ENCODE data around the gene GRIK1.

GRIK1 gene

DNA sequence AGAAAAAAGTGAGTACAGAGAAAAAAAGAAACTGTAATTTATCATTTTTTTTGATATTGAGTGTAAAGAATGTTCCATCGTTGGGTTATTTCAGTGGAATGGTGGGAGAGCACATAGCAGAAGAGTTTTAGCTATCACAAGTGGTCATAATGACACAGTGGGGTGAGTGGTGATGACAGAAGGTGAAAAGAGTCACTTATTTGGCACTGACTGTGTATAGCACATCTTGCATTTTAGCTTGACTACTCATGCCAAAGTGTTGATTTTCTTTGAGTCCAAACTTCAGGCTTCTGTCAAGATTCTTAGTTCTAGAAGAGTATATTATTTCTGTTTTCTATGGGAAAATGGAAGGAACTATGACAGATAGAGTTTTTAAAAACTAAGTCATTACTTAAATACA is 261.2 kb downstream of the GRIK1 start:
- in situ Hi-C loops (cut with MboI; ENCODE audit: low sequenced_read_pairs): no loop called here

- in situ Hi-C loops (cut with MboI; ENCODE audit: low sequenced_read_pairs): no loop called here
Measured at GRCh38 chr21:29677326-29677725, 262.5 kb downstream of the GRIK1 start.

GRCh38 chr21:29676395-29676794 is 263.4 kb downstream of the GRIK1 start:
- in situ Hi-C loops (cut with MboI; ENCODE audit: low sequenced_read_pairs): no loop called here

DNA sequence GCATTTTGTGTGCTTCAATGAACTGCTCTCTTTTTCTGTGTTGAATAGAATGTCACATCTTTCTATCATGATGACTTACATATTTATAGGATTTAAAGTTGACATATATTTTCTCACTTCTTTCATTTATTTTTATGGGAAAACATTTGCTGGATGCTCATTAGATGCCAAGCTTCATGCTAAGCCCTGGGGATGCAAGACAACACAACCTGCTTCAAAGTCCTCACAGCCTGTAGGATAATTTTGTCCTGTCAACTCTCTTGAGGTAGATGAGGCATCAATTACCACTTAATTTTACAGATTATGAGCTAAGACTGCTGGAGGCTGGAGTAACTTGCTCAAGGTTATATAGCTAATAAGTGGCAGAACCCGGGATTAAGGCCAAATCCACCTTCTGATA is 264.3 kb downstream of the GRIK1 start:
- in situ Hi-C loops (cut with MboI; ENCODE audit: low sequenced_read_pairs): no loop called here

DNA sequence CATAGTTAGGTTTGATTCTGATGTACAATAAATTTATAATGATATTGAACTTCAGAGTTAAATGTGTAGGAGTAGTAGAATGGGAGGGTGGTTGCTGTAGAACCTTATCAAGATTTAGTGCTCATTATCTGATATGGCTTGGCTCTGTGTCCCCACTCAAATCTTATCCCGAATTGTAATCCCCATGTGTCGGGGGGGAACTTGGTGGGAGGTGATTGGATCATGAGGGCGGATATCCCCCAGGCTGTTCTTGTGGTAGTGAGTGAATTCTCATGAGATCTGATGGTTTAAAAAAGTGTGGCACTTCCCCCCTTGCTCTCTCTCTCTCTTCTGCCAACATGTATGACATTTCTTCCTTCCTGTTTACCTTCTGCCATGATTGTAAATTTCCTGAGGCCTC is 265.5 kb downstream of the GRIK1 start:
- in situ Hi-C loops (cut with MboI; ENCODE audit: low sequenced_read_pairs): no loop called here

GRCh38 chr21:29673096-29673610 is 266.6 kb downstream of the GRIK1 start:
- in situ Hi-C loops (cut with MboI; ENCODE audit: low sequenced_read_pairs): no loop called here

- in situ Hi-C loops (cut with MboI; ENCODE audit: low sequenced_read_pairs): no loop called here
Measured at GRCh38 chr21:29671728-29672127, 268.1 kb downstream of the GRIK1 start.

DNA sequence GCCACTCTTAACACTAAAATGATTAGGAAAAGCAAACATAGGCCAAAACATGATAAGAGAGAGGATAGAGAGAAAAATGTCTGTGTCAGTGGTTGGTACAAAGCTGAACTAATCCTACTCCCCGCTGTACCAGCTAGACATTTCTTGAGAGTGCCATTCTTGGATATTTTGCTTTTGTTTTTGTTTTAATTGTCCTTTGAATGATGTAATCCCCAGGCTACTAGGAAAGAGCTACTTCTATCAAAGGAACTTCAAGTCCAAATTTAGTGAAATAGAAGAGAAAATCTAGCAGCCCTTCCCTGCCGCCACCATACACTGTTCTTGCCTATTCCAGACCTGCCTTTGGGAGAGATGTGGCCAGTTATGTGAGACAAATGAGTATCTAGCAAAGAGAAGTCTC is 269.6 kb downstream of the GRIK1 start:
- in situ Hi-C loops (cut with MboI; ENCODE audit: low sequenced_read_pairs): no loop called here

DNA sequence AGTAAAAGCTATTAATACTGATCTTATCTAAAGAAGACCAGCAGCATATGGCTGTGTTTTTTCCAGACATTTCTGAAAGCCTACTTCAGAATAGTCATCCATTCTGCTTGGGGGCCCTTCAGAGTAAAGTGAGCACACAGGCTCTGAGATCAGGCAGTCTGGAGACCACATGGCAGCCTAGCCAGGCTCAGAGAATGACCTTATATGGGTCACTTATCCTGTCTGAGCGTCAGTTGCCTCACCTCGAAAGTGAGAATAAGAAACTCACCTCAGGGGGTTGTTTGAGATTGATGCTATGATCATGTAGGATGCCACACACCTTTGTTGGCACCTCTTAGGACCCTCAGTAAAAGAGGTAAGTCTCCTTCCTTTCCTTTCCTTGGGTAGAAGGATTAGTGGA is 270.4 kb downstream of the GRIK1 start:
- in situ Hi-C loops (cut with MboI; ENCODE audit: low sequenced_read_pairs): no loop called here

GRCh38 chr21:29667651-29668050 is 272.1 kb downstream of the GRIK1 start:
- in situ Hi-C loops (cut with MboI; ENCODE audit: low sequenced_read_pairs): no loop called here

GRCh38 chr21:29664615-29665014 is 275.2 kb downstream of the GRIK1 start:
- in situ Hi-C loops (cut with MboI; ENCODE audit: low sequenced_read_pairs): no loop called here

- in situ Hi-C loops (cut with MboI; ENCODE audit: low sequenced_read_pairs): no loop called here
Measured at GRCh38 chr21:29661672-29662442, 277.9 kb downstream of the GRIK1 start.

GRCh38 chr21:29660047-29660720 is 279.6 kb downstream of the GRIK1 start:
- in situ Hi-C loops (cut with MboI; ENCODE audit: low sequenced_read_pairs): no loop called here

DNA sequence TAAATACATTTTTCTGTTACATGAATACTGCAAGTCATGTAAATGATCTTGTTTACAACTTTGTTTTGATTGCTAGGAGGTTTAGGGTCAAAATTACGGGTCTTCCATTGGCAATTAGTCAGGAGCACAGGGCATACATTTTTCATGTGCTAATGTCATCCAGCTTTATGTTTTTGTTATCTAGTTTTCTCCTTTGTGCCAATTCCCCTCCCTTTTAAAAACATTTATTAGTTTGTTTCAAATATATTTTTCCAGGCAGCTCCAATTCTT is 280.9 kb downstream of the GRIK1 start:
- in situ Hi-C loops (cut with MboI; ENCODE audit: low sequenced_read_pairs): no loop called here

- in situ Hi-C loops (cut with MboI; ENCODE audit: low sequenced_read_pairs): no loop called here
Measured at GRCh38 chr21:29658177-29658933, 281.4 kb downstream of the GRIK1 start.

GRCh38 chr21:29657240-29657989 is 282.4 kb downstream of the GRIK1 start:
- in situ Hi-C loops (cut with MboI; ENCODE audit: low sequenced_read_pairs): no loop called here

DNA sequence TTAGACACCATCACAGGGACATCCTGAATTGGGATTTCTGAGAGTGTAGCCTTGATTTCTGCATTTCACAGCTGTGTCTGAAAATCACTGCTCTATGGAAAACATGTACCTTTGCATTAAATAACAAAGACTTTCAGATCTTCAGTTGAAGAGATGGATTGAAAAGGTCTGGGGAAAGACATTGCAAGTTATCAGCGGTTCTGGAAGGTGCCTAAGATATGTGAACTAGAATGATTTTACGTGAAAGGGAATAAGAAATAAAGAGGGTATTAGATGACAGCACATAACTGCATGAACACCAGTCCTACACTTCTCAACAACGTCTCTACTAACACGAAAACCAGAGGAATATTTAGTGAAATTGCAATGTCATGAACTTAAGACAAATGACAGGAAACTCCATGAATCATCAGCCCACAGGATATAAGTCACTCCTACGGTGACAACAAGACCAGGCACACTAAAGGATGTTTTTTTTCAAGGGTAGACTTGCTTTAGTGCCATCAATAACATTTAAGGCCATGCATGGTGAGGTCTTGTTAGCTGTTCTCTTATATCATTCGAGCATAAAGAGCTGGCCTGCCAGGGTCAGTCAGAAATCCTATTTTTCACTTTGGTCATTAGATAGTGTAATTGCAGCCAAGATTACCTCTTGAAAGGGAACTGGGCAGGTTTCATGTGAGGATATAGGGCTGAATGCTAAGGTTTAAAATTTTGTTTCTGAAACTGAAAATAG is 283.1 kb downstream of the GRIK1 start:
- in situ Hi-C loops (cut with MboI; ENCODE audit: low sequenced_read_pairs): no loop called here

DNA sequence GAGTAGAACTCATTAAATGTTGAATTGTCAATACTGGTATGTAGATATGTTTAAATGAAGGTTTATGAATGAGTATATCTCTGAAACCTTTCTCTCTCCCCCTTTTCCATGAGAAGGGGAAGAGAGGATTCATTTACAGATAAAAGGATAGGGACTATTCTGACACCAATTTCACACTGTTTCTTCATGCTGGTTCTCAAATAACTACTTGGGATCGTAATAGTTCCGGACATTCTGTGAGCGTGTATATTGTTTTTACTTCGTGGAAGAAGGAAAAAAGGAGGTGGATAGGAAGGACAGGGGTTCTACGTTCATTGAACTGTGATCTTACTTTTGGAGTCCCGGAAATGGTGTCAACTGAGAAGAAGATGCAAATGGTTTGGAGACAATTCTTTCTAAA is 284.2 kb downstream of the GRIK1 start:
- in situ Hi-C loops (cut with MboI; ENCODE audit: low sequenced_read_pairs): no loop called here

DNA sequence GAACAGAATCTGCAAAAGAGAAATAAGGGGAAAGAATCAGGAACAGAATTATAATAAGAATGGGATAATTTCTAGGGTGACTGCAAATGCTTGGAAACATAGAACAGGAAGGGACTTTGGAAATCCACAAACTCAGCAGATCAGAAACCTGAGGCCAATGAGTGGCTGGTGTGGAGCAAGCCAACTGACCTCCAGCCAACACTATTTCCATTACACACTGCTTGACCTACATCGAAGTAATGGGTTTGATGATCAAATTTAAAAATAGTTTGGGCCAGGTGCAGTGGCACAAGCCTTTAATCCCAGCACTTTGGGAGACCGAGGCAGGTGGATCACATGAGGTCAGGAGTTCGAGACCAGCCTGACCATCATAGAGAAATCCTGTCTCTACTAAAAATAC is 284.9 kb downstream of the GRIK1 start:
- in situ Hi-C loops (cut with MboI; ENCODE audit: low sequenced_read_pairs): no loop called here

DNA sequence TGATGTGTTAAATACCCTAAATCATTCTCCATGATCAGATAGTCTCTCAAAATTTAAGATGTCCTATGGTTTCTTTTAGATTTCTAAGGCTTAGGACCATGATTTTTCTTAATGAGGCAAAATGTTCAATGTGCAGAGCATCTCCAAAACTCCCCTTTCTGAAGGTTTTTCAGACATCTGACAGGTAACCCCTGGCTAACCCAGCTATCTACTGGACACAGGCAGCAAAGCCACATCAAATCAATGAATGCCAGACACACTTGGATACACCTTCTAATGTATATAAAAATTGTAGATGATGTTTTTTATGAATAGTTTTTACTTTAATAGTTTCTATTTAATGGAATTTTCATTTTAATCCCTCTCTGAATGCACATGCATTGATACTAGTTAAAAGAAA is 285.6 kb downstream of the GRIK1 start:
- in situ Hi-C loops (cut with MboI; ENCODE audit: low sequenced_read_pairs): no loop called here
